Activated naive CD8-positive, alpha-beta T cell treated with anti-CD3 and anti-CD28 coated beads, Interleukin-2, amount 50 U/mL, for 16 hours (primary cell): ENCODE measurements around the gene THY1.
"Not testable (repeated sequence)": the region's sequence is repeated elsewhere in the genome, so short reads cannot be mapped to it uniquely, and the experiment has no call there.

Experiments used
- DNase-seq: peaks from one replicate; pipeline ENCODE4 v3.0.0-alpha.2; 2020; ENCODE audit warnings: low read depth, low spot score

The THY1 gene

DNA sequence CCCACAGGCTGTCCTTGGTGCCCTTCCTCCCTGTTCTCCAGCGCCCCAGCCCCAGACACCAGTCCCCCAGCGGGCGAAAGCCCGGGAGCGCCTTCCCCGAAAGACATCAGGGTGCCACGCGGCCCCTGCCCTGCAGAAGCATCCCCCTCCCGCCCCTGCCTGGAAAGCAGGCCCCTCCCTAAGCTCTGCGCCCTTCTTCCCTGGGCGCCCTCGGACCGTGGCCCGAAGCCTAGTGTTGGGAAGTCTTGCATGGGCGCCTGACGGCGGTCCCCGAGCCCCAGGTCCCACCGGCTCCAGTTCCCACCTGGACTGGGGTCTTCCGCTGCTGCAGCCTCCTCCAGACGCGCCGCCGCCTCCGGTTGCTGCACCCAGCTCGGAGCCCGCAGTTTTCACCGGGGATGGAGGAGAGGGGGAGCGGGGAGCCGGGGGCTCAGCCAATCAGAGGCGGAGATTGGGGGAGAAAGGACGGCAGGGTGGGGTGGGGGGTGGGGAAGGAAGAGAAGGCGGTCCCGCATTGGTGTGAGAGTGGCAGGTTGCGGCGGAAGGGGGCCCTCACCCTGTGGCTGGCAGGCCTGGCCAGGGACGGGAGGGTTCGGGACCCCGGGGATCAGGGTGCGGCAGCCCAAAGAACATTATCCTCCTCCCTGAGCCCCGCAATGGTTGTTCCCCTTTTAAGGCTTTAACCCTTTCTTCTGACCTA lies at the start of gene THY1:
TSS of gene THY1 (minus strand) at position 364 of the 700 bp plus-strand sequence. CDS start 2,267 bp downstream, outside the sequence.
- DNase-seq = no peak

DNA sequence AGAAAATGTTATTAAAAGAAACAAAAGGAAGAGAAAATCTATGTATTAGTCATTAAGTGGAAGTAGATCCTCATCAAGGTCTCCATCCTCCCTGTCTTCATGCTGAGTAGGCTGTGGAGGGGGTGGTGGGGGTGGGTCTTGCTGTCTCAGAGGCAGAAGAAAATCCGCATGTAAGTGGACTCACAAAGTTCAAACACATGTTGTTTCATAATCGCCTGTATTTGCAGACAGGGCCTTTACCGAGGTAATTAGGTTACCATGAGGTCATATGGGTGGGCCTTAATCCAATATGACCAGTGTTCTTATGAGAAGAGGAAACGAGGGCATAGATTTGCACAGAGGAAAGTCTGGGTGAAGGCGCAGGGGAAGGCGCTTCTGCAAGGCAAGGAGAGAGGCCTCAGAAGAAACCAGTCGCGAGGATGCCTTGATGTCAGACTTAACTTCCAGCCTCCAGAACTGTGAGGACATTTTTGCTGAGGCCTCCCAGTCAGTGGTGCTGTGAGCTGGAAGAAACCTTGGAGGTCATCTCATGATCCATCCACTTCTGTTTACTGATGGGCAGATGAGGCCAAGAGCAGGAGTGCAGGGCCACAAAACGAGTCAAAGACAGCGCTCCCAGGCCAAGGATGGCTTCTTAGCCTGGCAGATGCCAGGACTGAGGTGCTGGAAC lies 49.3 kb upstream of the THY1 start:
- DNase-seq = no peak

DNA sequence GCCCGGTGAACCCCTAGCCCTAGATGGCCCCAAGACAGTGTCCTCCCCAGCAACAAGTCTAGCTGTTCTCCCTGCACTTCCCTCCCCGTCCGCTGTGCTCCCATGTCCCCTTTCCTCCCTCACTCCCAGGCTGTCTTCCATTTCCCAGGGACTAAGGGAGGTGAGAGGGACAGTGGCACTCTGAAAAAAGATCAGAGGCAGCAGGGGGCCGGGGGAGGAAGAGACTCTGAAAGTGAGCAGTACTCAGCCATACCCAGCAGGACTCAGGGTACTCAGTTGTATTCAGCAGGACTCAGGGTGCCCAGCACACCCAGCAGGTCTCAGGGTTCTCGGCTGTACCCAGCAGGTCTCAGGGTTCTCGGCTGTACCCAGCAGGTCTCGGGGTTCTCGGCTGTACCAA lies 48.4 kb upstream of the THY1 start:
- no peak for DNase-seq

- no peak for DNase-seq
Measured at GRCh38 chr11:119470317-119471291, 47.6 kb upstream of the THY1 start.

DNA sequence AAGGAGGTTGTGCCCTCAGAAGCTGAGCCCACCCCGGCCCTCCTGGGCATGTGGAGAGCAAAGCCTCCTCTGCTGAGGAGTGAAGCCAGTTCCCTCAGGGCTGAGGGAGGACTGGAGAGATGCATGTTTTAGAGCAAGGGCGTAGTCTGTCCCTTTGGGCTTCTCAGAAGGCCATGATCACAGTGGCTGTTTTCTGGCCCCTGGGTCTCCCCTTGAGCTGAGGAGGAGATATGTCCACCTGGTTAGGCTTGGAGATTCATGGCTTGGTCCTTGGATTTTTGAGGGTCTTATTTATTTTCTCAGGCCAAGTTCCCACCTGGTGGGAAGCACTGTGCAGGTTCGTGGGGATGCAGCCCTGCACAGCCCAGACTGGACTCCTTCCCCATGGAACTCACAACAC lies 46.5 kb upstream of the THY1 start:
- DNase-seq = no peak

DNA sequence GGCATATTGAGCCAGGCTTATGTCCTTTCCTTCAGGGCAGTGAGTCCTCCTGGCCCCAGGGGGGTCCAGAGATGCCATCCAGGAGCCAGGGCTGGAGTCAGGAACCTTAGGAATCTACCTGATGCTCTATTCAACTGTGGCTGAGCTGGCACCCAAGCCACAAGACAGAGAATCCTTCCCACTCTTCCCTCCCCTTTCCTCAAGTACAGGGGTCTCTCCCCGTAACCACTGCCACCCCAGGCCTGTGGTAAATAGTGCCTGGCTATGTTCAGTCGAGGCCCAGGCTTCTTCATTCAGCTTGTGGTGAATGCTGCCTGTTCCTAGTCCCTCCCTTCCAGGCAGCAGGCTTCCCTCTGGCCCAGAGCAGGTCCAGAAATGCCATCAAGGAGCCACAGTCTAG lies 45.5 kb upstream of the THY1 start:
- DNase-seq = no peak

GRCh38 chr11:119461229-119461963 lies 38.4 kb upstream of the THY1 start:
- DNase-seq = no peak

DNA sequence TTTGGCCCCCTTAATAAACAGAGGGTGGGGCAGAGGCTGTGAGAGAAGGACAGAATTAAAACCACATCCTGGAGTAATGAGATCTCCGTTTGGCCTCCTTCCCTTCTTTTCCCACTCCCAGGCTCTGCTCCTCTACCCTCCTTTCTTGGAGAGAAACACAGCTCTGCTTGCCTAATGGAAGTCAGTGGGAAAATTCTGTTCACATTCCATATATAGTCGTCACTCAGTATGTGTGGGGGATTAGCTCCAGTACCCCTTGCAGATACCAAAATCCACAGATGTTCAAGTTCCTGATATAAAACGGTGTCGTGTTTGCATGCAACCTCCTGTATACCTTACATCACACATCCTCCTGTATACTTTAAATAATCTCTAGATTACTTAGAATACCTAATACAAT lies 37.6 kb upstream of the THY1 start:
- no peak for DNase-seq

DNA sequence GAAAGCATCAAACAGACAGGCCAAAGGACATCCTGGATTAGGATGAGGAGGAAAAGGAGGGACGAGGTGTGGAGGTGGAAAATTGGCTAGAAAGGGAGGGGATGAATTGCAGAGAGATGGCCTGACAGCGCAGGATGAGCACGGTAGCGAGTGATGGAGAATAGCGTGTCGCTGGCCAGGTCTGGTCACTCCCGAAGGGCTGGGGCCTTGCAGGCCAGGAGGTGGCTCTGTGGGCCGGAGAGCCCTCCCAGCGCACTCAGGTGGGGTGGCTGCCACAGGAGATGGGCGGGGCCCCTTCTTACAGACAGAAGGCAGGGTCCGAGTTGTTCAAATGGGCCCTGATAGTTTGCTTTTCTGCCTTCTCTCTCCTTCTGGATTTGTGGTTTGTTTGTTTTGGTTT lies 37.1 kb upstream of the THY1 start:
- DNase-seq = no peak

DNA sequence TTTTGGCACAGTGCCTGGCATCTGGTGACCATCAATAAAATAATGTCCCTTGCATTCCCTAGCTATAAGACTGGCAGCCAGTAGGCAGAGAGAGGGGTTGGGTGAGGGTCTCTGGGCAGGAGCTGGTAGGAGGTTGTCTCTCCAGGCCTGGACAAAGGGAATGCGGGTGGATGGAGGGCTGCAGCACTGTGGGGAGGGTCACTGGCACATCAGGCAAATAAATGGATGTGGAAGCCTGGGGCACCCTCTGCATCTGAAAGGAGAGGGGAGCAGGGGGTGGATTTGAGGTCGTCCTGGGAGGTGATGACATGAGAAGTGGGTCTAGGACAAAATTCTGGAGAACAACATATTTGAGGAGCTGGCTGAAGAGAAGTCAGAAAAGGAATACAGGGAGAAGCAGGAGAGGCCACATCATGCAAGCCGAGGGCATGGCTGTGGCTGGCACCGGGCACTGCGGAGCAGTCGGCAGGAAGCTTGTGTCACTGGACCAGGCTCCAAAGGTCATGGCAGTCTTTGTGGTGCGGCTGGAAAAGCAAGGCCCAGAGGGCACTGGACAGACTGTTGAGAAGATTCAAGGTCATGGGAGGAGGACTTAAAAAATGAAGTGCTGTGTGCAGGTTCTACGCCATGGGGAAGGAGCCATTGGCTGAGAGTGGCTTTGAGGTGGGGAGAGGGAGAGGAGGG lies 36.5 kb upstream of the THY1 start:
- DNase-seq = no peak

GRCh38 chr11:119455708-119456107 lies 32.7 kb upstream of the THY1 start:
- DNase-seq = not testable (repeated sequence)

DNA sequence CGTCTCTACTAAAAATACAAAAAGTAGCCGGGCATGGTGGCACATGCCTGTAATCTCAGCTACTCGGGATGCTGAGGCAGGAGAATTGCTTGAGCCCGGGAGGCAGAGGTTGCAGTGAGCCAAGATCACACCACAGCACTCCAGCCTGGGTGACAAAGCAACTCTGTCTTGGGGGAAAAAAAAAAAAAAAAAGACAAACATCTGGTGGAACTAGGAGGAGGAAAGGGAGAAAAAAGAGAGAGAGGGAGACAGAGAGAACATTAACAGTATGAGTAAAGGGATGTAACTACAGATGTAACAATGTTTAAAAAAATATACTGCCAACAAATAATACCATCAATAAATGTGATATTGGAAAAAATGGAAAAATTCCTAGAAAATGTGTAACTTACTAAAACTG lies 32.3 kb upstream of the THY1 start:
- DNase-seq = not testable (repeated sequence)

DNA sequence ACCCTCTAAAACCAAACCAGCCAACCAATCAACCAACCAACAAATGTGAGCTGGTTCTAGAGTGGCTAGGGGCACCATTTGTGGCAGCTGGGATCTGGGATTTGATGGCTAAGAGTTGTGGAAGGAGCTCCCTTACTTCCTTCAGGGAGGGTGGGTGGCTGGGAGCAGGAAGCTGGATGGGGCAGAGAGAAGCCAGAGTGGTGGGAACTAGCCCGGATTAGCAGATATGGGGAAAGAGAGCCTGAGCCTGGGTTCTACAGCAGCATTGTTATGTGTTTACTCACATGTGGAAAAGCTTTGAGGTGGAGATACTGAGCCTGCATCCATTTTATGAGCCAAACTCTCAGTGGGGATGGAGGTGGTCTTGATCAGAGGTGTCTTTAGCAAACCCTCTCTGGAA lies 30.9 kb upstream of the THY1 start:
- no peak for DNase-seq

- DNase-seq = no peak
Measured at GRCh38 chr11:119450590-119451326, 27.8 kb upstream of the THY1 start.

GRCh38 chr11:119449498-119449897 lies 26.5 kb upstream of the THY1 start:
- no peak for DNase-seq

DNA sequence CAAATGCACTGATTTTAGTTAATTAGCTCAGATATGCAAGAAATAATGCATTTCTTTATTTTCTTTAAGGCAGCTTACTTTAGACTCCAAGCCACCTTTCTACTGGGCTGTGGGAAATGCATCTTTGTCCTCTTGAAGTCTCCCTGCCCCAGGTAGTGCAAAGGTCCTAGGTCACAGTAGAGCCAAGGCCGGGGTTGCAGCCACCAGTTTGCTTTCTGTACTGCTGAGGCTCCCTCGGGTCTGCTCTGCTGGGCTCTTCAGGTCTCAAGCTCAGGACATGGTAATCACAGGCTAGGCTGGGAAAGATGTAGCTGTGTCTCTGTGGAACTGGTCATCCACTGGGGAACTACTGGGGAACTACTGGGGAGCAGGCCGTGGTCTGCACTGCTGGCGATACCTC lies 25.4 kb upstream of the THY1 start:
- no peak for DNase-seq

GRCh38 chr11:119447664-119448242 lies 24.8 kb upstream of the THY1 start:
- no peak for DNase-seq

- no peak for DNase-seq
Measured at GRCh38 chr11:119446871-119447663, 24.1 kb upstream of the THY1 start.

- DNase-seq = no peak
Measured at GRCh38 chr11:119446434-119446833, 23.5 kb upstream of the THY1 start.
